HUDEP-2 (cell line): Measurements from ENCODE around the gene DLL1.

Experiments
- DNase-seq, 76 experiments: peaks; one replicate each; lab custom pipeline; 2025; ENCODE audit not compliant: unreplicated experiment in 76 of 76; lab: John Stamatoyannopoulos, UW

DLL1 gene

GRCh38 chr6:170253910-170254269 is 37.0 kb downstream of the DLL1 start:
- DNase-seq = no peak

DNA sequence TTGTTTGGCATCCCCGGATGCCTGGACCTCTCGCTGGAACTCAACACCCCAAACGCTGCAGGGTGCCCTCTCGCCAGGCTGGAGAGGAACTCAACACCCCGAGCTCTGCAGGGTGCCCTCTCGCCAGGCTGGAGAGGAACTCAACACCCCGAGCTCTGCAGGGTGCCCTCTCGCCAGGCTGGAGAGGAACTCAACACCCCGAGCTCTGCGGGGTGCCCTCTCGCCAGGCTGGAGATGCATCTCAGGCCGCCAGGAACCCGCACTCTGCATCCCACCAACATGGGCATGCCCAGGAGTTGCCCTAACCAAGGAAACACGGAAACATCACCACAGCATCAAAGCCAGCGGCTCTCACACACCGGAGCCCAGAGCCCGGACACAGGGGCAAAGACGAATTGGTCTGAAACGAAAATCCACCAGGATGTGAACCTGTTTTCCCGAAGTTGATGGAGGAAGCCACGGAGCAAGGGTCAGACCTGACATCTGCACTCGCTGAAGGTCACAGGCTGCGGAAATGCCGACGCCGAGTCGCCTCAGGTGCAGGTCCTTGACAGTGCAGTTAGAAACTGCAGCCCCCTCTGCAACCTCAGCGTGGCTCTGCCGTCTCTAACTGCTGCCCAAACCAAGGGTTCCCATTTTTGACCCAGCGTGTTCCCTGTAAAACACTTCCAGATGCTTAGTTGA is 37.5 kb downstream of the DLL1 start:
- no peak for DNase-seq

DNA sequence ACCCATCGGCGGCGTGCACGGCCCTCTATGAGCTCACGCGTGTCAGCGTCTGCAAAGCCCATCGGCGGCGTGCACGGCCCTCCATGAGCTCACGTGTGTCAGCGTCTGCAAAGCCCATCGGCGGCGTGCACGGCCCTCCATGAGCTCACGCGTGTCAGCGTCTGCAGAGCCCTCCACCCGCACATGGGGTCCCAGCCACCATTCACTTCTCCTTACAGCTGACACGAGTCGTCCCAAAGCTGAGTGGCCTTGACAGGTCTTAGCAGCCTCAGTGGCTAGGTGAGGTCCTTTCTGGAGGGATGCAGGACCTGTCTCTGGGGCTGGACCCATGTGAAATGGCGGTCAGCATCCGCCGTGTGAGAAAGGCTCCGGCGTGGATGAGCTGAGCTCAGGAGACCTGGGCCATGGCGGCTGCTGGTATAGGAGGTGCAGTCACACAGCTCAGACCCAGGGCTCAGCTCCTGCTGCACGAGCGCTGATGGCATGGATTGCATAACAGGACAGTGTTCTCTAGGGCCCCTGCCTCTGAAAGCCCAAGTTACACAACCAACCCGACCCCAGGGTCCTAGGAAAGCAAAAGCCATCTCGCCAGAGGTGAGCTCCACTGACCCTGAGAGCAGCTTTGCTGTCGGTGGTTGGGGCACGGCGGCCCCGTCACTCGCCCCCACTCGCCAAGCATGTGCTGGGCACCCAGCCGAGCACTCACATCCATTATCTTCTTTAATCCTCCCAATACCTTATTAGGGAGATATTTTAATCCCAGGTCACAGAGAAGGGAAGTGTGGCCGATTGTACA is 38.9 kb downstream of the DLL1 start:
- DNase-seq = no peak

DNA sequence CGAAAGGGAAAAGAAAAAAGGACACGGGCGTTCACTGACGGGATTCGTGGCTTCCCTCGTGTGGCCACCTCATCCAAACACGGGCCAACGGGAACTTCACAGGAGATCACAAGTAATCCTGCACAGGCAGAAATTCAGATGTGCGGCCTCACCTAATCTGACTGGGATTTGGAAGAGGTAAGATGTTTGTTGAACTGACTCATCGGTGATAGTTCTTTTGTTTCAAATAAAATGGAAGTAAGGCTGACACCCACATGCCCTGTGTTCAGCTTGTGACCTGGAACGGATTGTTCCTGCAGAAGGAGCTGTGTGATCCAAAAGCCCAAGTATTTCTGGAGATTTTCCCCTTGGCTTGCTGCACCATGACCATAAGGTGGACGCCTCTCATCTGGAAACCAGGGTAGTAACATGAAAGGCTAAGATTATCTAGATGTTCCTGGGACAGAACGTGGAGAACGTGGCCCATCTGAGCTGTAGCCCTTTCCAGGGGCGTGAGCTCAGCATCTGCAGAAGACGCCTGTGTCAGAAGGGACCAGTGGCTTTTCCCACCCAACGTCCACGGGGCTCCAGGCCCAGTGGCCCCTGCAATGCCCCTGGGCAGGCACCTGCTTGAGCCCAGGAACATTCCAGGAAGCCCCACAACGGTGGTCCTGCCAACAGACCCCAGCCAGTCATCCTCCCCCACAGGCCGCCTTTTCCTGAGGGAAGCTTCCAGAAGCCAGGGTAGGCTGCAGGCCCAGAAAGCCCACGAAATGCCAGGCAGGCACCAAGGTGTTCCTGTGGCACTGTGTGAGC is 39.7 kb downstream of the DLL1 start:
- DNase-seq = no peak

DNA sequence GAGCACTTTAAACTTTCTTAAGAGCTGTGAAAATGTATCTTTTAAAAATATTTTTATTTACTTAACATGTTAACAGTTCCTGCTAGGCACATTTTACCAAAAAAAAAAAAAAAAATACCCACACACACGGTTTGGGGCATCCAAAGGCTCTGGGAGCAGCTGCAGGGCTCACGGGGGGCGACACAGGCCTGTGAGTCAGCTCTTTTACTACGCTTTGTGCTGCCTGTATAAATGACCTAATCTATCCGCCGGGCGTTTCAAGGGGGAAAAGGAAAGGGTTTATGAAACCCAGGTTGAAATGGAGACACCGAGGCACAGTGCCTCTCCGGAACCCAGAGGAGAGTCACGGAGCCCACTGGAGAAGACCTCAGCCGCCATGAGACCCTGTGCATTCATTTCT is 40.4 kb downstream of the DLL1 start:
- no peak for DNase-seq

GRCh38 chr6:170249817-170250216 is 41.1 kb downstream of the DLL1 start:
- DNase-seq = no peak

- DNase-seq = no peak
Observed at GRCh38 chr6:170248861-170249600, 41.8 kb downstream of the DLL1 start.

DNA sequence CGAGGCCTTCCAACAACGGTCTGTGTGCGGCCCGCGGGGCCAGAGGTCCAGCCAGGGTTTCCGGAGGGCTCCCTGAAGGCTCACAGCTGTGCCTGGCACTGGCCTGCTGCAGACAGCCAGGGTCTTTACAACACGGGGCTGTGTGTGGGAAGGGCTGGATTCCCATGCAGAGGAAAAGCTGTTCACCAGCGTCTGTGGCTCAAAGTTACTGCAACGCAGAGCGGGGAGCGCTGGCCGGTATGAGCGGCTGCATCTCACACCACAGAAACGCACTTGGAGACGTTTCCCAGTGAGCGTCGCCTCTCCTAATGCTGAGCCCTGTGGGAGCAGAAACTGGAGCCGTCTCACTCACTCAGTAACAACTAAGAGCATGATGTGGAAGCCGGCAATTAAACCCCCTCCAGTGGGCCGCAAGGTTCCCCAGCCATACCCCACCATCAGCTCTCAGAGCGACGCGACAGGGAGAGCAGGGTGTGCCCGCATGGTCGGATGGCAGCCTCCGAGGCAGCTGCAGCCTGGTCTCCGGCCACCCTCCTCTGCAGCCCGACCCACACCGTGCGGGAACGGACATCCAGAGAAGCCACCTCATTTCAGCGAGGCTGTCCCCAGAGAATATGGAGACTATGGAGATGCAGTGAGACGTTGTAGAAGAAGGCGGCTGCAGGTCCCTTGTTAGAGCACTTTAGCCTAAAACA is 42.6 kb downstream of the DLL1 start:
- DNase-seq = no peak

- DNase-seq = no peak
Observed at GRCh38 chr6:170247178-170247701, 43.6 kb downstream of the DLL1 start.

- no peak for DNase-seq
Observed at GRCh38 chr6:170245475-170245992, 45.3 kb downstream of the DLL1 start.

DNA sequence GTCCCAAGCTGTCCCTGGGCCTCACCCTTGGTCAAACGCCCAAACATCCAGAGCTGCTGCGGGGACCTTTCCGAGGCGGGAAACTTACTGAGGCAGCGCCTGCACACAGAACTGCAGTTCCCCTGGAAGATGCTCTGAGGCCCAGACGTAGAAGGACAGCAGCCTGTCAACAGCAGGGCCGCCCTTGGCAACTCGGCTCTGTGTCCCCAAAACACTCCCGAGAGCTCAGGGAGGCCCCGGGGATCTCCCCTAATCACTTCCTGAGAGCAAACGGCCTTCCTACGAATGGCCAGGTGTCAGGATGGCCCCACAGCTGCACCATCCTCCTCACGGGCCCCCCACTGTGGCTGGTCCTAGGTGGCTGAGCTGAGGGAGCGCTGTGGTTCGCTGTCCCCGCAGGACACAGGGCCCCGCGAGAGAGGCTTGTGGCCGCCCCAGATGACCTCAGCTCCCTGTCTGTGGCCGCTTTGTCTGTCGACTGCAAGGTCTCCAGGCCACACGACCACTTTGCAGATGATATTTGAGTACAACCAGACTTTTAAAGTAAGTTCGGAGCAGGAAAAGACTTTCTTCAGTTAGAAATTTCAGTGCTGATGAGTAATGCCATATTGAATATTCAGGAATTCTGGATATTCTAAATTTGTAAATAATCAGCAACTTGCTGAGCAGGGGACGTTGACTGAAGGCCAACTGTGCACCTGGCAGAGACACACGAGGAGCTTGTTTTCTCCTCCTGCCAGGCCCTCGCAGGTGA is 46.0 kb downstream of the DLL1 start:
- no peak for DNase-seq

DNA sequence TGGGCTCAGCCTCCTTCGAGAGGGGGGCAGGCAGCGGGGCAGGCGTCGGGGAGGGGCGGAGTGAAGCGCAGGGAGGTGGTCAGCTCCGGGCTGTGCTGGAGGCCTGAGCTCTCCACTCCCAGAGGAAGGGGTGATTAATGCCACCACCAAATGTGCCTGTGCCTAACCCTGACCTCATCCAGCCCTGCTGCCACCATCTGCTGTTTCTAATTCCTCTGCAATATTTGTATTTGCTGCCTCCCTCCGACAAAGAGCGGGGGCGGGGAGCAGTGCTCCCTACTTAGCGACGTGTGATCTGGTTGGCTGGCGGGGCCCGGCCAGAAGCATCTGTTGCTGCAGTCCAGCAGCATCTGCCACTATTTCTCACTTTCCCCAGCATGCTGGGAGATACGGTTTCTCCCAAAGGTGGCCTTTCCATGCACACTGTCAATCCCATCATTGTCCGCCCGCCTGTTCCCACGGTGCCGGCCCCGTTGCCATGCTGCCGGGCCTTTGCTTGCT is 47.0 kb downstream of the DLL1 start:
- DNase-seq = no peak

- no peak for DNase-seq
Observed at GRCh38 chr6:170243386-170243785, 47.5 kb downstream of the DLL1 start.

- no peak for DNase-seq
Observed at GRCh38 chr6:170238741-170239565, 51.9 kb downstream of the DLL1 start.

GRCh38 chr6:170237999-170238740 is 52.7 kb downstream of the DLL1 start:
- no peak for DNase-seq

DNA sequence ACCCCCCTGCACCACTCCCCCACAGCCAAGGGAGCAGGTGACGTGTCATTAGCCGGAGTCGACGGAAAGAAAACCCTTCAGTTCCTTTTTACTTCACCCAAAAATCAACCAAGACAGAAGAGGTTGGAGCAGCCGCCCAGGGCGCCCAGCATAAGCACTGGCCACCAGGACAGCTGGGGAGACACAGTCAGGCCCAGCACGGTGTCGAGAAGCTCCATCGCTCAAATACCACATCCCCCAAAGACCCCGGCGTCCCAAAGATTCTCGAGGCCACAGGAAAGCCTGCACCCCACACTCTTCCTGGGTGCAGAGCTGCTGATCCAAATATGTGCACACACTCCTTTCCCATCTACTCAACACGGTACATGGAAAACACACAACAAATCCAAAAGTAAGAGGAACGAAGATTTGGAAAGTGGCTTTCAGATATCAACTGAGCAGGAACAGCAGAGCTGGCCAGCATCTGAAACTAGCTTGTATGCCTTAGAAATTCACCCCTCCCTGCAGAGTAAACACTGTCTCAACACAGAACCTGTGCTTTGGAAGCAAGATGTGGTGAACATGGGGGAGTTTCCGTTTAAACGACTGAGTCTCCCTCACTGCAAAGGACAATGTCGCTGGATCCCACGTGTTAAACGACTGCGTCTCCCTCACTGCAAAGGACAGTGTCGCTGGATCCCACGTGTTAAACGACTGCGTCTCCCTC is 54.6 kb downstream of the DLL1 start:
- no peak for DNase-seq
